ENCODE measurements around the gene TNFSF11.

The TNFSF11 gene

DNA sequence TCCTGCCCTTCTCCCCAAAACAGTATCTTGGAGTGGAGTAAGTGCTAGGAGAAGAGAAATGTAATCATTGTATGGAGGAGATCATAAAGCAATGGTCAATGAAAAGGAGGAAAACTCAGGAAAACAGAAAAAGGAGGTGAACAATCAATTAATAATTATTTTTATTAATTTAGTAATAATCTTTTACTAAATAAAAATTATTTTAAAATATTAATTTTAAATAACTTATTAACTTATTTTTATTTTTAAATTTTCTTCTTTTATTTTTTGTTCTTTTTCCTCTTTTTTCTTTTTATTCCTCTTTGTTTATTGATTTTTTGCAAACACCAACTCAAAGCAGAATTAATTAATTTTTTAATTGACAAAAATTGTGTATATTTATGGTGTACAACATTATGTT lies 80.3 kb downstream of the TNFSF11 start:
- DNase-seq (ENCODE audit: low spot score): no peak

DNA sequence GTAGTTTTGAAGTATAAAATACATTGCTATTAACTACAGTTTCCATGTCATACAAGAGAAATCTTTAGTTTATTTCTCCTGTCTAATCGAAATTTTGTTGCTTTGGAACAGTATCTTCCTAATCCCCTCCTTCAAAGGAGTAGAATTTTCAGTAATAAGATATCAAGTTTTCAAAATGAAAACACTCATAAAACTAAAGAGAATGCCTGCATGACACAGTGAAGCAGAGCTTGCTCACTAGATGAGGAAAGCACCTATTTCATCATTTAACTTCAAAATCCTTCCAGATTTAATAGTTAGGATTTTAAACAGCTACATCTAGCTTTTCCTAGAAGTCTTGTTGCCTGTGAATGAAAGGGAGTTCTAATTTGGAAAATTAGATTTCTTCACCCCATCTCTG lies 80.8 kb downstream of the TNFSF11 start:
- DNase-seq (ENCODE audit: low spot score): no peak

DNA sequence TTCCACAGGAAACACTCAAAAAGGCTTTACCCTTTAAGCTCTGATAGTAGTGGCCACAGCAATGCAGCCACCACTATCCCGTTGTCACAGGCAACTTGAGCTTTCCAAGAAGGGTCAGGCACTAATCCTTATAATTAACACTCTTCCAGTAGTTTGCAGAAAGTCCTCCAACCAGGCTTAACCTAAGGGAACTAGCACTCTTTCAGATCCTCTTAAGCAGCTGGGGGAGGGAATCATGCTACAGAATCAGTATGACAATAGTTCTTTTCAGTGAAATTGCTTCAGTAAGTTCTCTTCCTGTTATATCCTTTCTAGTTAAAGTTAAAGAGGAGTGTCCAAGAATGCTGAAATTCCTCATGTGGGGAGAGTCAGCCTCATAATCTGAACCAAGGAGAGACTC lies 82.2 kb downstream of the TNFSF11 start:
- DNase-seq (ENCODE audit: low spot score): no peak

DNA sequence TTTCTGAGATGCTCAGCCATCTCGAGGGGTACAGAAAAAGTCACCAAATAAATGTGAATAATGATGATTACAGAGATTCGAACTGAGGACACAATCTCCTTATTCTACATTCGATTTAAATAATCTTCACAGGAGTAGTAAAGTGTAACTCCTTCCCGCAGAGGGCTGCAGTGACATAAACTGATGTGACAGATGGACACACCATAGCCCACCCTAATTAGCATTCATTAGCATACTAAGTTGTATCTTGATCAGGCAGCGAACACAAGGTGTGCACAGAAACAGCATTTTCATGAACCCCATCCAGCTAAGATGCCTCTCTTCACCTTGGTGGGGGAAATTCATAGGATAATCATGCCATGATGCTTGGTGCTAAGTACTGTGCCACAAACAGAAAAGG lies 83.0 kb downstream of the TNFSF11 start:
- no peak for DNase-seq (ENCODE audit: low spot score)

Data from D341Med (cell line).